Measurements from ENCODE around the gene SWAP70.

Gene SWAP70

DNA sequence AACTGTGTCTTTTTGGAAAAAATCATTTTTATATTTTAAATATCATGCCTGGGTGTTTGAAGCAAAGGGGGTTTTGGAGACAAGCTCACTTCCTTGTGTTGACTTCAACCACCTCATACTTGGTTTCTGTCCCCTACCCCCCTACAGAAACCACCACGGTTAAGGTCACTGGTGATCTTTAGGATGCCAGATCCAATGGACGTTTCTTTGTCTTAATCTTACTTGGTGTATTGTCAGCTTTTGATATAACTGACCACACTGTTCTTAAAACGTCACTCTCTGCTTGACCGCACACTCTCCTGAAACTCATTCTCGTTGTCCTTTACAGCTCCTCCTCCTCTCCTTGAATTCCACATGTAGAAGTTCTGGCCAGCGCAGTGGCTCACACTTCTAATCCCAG, 34.8 kb upstream of the SWAP70 start:
- TF ChIP-seq MYC (IDR thresholded peaks at IDR 0.05; ENCODE audit: low read depth, low read length) (no peak), POLR2A (IDR thresholded peaks at IDR 0.05; ENCODE audit: extremely low read depth, insufficient read length) (no peak)
- TF ChIP-seq, protein P1, sequence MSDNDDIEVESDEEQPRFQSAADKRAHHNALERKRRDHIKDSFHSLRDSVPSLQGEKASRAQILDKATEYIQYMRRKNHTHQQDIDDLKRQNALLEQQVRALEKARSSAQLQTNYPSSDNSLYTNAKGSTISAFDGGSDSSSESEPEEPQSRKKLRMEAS (IDR thresholded peaks at IDR 0.05; ENCODE audit: low read depth, low read length), result no peak
- TF ChIP-seq, protein P2, sequence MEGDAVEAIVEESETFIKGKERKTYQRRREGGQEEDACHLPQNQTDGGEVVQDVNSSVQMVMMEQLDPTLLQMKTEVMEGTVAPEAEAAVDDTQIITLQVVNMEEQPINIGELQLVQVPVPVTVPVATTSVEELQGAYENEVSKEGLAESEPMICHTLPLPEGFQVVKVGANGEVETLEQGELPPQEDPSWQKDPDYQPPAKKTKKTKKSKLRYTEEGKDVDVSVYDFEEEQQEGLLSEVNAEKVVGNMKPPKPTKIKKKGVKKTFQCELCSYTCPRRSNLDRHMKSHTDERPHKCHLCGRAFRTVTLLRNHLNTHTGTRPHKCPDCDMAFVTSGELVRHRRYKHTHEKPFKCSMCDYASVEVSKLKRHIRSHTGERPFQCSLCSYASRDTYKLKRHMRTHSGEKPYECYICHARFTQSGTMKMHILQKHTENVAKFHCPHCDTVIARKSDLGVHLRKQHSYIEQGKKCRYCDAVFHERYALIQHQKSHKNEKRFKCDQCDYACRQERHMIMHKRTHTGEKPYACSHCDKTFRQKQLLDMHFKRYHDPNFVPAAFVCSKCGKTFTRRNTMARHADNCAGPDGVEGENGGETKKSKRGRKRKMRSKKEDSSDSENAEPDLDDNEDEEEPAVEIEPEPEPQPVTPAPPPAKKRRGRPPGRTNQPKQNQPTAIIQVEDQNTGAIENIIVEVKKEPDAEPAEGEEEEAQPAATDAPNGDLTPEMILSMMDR (IDR thresholded peaks at IDR 0.05; ENCODE audit: low read depth, low read length), result no peak
- no peak for DNase-seq (ENCODE audit: low read depth)

DNA sequence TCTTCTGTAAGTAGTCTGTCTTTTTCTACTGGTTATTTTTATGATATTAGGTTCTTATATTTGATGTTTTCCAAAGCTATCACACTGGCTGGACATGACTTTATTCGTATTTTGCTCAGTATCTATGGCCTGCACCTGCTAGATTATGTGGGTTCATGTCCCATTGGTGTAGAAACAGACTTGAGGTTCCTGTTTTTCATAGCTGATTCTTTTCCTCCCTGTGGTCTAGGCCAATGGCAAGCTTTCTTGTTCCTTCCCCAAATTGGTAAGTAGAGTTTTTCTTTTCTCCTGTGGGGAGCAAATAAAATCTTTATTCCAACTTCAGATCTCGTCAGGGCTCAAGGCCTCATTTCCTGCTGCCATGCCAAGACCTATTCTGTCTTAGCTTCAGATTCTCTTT, 30.2 kb upstream of the SWAP70 start:
- H3K4me3 ChIP-seq (ENCODE audit: low read depth, low read length), result no peak overlapping the region
- TF ChIP-seq, protein P1 (IDR thresholded peaks at IDR 0.05; ENCODE audit: low read depth, low read length), result no peak
- no peak for TF ChIP-seq MYC (IDR thresholded peaks at IDR 0.05; ENCODE audit: low read depth, low read length)
- TF ChIP-seq, protein P2 (IDR thresholded peaks at IDR 0.05; ENCODE audit: low read depth, low read length), result no peak
- no peak for TF ChIP-seq POLR2A (IDR thresholded peaks at IDR 0.05; ENCODE audit: extremely low read depth, insufficient read length)
- peak; percentile 65 for DNase-seq (ENCODE audit: low read depth)

More for the DNA sequence above, 34.8 kb upstream of the SWAP70 start:
- no peak overlapping the region for H3K4me3 ChIP-seq (ENCODE audit: low read depth, low read length)

DNA sequence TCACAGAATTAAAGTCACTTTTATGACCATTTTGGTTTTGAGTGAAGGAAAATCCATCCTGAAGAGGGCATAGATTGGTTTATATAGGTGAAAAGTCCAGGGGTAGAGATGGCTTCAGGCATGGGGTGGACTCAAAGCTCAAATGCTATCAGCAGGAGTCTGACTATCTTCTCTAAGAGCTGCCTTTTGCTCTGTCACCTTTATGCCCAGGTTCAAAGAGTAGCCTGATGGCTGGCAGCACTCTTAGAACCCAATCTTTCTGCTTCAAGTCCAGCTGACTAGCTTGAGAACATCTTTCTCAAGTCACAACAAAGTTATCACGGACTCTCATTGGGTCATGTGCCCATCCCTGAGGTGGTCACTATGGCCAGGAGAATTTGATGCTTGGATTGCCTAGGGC, 27.2 kb upstream of the SWAP70 start:
- DNase-seq (ENCODE audit: low read depth), result no peak
- TF ChIP-seq, protein P2 (IDR thresholded peaks at IDR 0.05; ENCODE audit: low read depth, low read length), result no peak
- no peak for TF ChIP-seq MYC (IDR thresholded peaks at IDR 0.05; ENCODE audit: low read depth, low read length)
- TF ChIP-seq, protein P1 (IDR thresholded peaks at IDR 0.05; ENCODE audit: low read depth, low read length), result no peak
- no peak for TF ChIP-seq POLR2A (IDR thresholded peaks at IDR 0.05; ENCODE audit: extremely low read depth, insufficient read length)
- no peak overlapping the region for H3K4me3 ChIP-seq (ENCODE audit: low read depth, low read length)

DNA sequence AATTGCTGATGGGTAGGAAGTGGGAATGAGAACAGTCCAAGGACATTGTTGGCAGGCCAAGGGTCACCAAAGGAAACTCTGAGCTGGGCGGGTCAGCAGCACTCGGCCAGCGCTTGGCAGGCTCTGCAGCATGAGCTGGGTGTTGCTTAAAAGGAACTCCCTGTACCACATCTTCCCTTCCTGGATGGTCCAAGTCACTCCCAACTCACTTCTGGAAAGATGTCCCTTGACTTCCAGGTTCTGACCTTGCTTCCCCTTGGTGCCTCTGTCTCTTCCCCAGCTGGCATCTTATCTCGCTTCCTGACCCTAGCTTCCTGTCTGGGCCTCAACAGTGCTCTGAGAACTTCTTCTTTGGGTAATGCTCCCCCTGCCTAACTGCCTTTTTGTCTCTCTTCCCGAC, 24.8 kb upstream of the SWAP70 start:
- no peak overlapping the region for H3K4me3 ChIP-seq (ENCODE audit: low read depth, low read length)
- TF ChIP-seq, protein P1 (IDR thresholded peaks at IDR 0.05; ENCODE audit: low read depth, low read length), result no peak
- TF ChIP-seq MYC (IDR thresholded peaks at IDR 0.05; ENCODE audit: low read depth, low read length) (no peak), POLR2A (IDR thresholded peaks at IDR 0.05; ENCODE audit: extremely low read depth, insufficient read length) (no peak)
- TF ChIP-seq, protein P2 (IDR thresholded peaks at IDR 0.05; ENCODE audit: low read depth, low read length), result no peak
- DNase-seq (ENCODE audit: low read depth), result peak; percentile 56

DNA sequence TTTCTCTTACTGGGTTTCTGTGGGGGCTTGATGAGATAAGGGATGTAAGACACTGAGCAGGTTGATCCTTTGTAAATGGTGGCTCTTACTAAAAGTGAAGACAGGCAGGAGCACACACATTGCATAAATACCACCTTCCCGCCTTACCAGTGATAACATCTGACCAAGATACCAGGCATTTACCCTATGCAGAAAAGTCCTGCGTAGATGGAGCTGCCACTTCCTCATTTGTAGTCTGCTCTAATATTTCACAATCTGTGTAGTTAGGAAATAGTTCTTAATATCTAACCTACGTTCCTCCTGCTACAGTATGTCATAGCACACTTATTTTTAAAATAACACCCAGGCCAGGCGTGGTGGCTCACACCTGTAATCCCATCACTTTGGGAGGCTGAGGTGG, 23.9 kb upstream of the SWAP70 start:
- DNase-seq (ENCODE audit: low read depth), result peak; percentile 95
- no peak for TF ChIP-seq POLR2A (IDR thresholded peaks at IDR 0.05; ENCODE audit: extremely low read depth, insufficient read length)
- TF ChIP-seq, protein P1 (IDR thresholded peaks at IDR 0.05; ENCODE audit: low read depth, low read length), result 0 out of 2 replicates have a peak, but pooled peaks have one; percentile 33
- TF ChIP-seq, protein P2 (IDR thresholded peaks at IDR 0.05; ENCODE audit: low read depth, low read length), result no peak
- H3K4me3 ChIP-seq (ENCODE audit: low read depth, low read length), result no peak overlapping the region

DNA sequence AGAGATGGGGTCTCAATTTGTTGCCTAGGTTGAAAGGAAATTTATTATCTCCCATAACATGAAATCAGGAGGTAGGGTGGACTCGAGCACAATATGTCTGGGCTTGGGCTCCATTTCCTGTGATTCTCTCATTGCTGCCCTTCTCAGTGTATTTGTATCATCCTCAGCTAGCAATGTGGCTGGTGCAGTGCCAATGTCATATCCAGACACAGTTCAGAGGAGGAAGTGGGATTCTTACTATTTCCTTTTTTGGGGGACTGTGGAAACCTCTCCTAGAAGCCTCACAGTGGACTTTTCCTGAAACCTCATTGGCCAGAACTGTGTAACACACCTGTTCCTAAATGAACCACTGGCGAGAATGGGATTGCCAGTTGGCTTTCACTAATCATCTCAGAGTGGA, 21.0 kb upstream of the SWAP70 start:
- TF ChIP-seq POLR2A (IDR thresholded peaks at IDR 0.05; ENCODE audit: extremely low read depth, insufficient read length) (no peak), MYC (IDR thresholded peaks at IDR 0.05; ENCODE audit: low read depth, low read length) (no peak)
- TF ChIP-seq, protein P1 (IDR thresholded peaks at IDR 0.05; ENCODE audit: low read depth, low read length), result no peak
- TF ChIP-seq, protein P2 (IDR thresholded peaks at IDR 0.05; ENCODE audit: low read depth, low read length), result no peak
- peak; percentile 63 for DNase-seq (ENCODE audit: low read depth)
- no peak overlapping the region for H3K4me3 ChIP-seq (ENCODE audit: low read depth, low read length)
